Measurements from ENCODE around the gene ROM1.
"Not testable (repeated sequence)": the region's sequence is repeated elsewhere in the genome, so short reads cannot be mapped to it uniquely, and the experiment has no call there.

The ROM1 gene

GRCh38 chr11:62648185-62648966 lies 35.3 kb downstream of the ROM1 start:
- no peak for DNase-seq (ENCODE audit: low read depth in 4 of 4, low spot score in 1 of 4)

- no peak for DNase-seq (ENCODE audit: low read depth in 4 of 4, low spot score in 1 of 4)
These were observed 35.9 kb downstream of the ROM1 start for GRCh38 chr11:62648967-62649364.

- DNase-seq (ENCODE audit: low read depth in 4 of 4, low spot score in 1 of 4): no peak
These were observed 36.4 kb downstream of the ROM1 start for GRCh38 chr11:62649486-62649885.

- not testable (repeated sequence) for DNase-seq (ENCODE audit: low read depth in 4 of 4, low spot score in 1 of 4)
These were observed 37.2 kb downstream of the ROM1 start for GRCh38 chr11:62650283-62650682.

GRCh38 chr11:62652161-62653006 lies 39.3 kb downstream of the ROM1 start:
- DNase-seq (ENCODE audit: low read depth in 4 of 4, low spot score in 1 of 4): no peak

GRCh38 chr11:62654297-62654696 lies 41.2 kb downstream of the ROM1 start:
- DNase-seq (ENCODE audit: low read depth in 4 of 4, low spot score in 1 of 4): no peak

- no peak for DNase-seq (ENCODE audit: low read depth in 4 of 4, low spot score in 1 of 4)
These were observed 43.9 kb downstream of the ROM1 start for GRCh38 chr11:62656796-62657429.

- DNase-seq (ENCODE audit: low read depth in 4 of 4, low spot score in 1 of 4): no peak
These were observed 51.5 kb downstream of the ROM1 start for GRCh38 chr11:62664405-62665074.
